ENCODE measurements around the gene PLA2G4E. TPM values are rescaled to one million over a fixed set of nuclear protein-coding genes. Genes with fewer than 3 reads are reported as not detected.

PLA2G4E gene
- total and polyA plus RNA-seq, 2 experiments from 2014 or later = 0.06 TPM; not detected in 1

- no peak for DNase-seq (ENCODE audit: low read depth in 1 of 2, low spot score in 1 of 2)
- Histone ChIP-seq H3K4me3 (no peak overlapping the region), H3K36me3 (no peaks in the 10 kb centered on the region), H3K27ac (peak overlapping the region; percentile 93), H3K9me3 (ENCODE audit: low read depth) (no peaks in the 10 kb centered on the region), H3K27me3 (no peaks in the 10 kb centered on the region), H3K4me1 (ENCODE audit: low read depth) (peaks cover 52% of the 10 kb centered on the region)
- TF ChIP-seq, protein P1, sequence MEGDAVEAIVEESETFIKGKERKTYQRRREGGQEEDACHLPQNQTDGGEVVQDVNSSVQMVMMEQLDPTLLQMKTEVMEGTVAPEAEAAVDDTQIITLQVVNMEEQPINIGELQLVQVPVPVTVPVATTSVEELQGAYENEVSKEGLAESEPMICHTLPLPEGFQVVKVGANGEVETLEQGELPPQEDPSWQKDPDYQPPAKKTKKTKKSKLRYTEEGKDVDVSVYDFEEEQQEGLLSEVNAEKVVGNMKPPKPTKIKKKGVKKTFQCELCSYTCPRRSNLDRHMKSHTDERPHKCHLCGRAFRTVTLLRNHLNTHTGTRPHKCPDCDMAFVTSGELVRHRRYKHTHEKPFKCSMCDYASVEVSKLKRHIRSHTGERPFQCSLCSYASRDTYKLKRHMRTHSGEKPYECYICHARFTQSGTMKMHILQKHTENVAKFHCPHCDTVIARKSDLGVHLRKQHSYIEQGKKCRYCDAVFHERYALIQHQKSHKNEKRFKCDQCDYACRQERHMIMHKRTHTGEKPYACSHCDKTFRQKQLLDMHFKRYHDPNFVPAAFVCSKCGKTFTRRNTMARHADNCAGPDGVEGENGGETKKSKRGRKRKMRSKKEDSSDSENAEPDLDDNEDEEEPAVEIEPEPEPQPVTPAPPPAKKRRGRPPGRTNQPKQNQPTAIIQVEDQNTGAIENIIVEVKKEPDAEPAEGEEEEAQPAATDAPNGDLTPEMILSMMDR (IDR thresholded peaks at IDR 0.05; ENCODE audit: low read depth, low read length) = no peak
Measured at GRCh38 chr15:41966920-41967465, 53.8 kb downstream of the PLA2G4E start.

GRCh38 chr15:41966414-41966812 is 54.4 kb downstream of the PLA2G4E start:
- no peak overlapping the region for H3K4me3 ChIP-seq
- H3K27me3 ChIP-seq = no peaks in the 10 kb centered on the region
- H3K36me3 ChIP-seq = no peaks in the 10 kb centered on the region
- peaks cover 52% of the 10 kb centered on the region for H3K4me1 ChIP-seq (ENCODE audit: low read depth)
- DNase-seq (ENCODE audit: low read depth in 1 of 2, low spot score in 1 of 2) = no peak
- no peaks in the 10 kb centered on the region for H3K9me3 ChIP-seq (ENCODE audit: low read depth)
- TF ChIP-seq, protein P1 (IDR thresholded peaks at IDR 0.05; ENCODE audit: low read depth, low read length) = no peak
- peak overlapping the region; percentile 93 for H3K27ac ChIP-seq

- H3K27ac ChIP-seq = peak overlapping the region; percentile 93
- no peaks in the 10 kb centered on the region for H3K36me3 ChIP-seq
- H3K4me3 ChIP-seq = no peak overlapping the region
- TF ChIP-seq, protein P1 (IDR thresholded peaks at IDR 0.05; ENCODE audit: low read depth, low read length) = no peak
- DNase-seq (ENCODE audit: low read depth in 1 of 2, low spot score in 1 of 2) = peak; percentile 43 to 90
- peaks cover 51% of the 10 kb centered on the region for H3K4me1 ChIP-seq (ENCODE audit: low read depth)
- no peaks in the 10 kb centered on the region for H3K9me3 ChIP-seq (ENCODE audit: low read depth)
- H3K27me3 ChIP-seq = no peaks in the 10 kb centered on the region
Measured at GRCh38 chr15:41965441-41966413, 55.1 kb downstream of the PLA2G4E start.

- Histone ChIP-seq H3K27me3 (no peaks in the 10 kb centered on the region), H3K4me3 (no peak overlapping the region), H3K4me1 (ENCODE audit: low read depth) (peaks cover 45% of the 10 kb centered on the region), H3K27ac (no peak overlapping the region), H3K9me3 (ENCODE audit: low read depth) (no peaks in the 10 kb centered on the region), H3K36me3 (no peaks in the 10 kb centered on the region)
- no peak for DNase-seq (ENCODE audit: low read depth in 1 of 2, low spot score in 1 of 2)
- TF ChIP-seq, protein P1 (IDR thresholded peaks at IDR 0.05; ENCODE audit: low read depth, low read length) = no peak
Measured at GRCh38 chr15:41961595-41962202, 59.1 kb downstream of the PLA2G4E start.

- Histone ChIP-seq H3K9me3 (ENCODE audit: low read depth) (no peaks in the 10 kb centered on the region), H3K27me3 (no peaks in the 10 kb centered on the region), H3K27ac (no peak overlapping the region), H3K36me3 (no peaks in the 10 kb centered on the region), H3K4me1 (ENCODE audit: low read depth) (peaks cover 45% of the 10 kb centered on the region), H3K4me3 (no peak overlapping the region)
- DNase-seq (ENCODE audit: low read depth in 1 of 2, low spot score in 1 of 2) = no peak
- TF ChIP-seq, protein P1 (IDR thresholded peaks at IDR 0.05; ENCODE audit: low read depth, low read length) = no peak
Measured at GRCh38 chr15:41961001-41961518, 59.8 kb downstream of the PLA2G4E start.

All from cardiac muscle cell (in vitro differentiated cells and primary cell).